NCI-H2196 (cell line): ENCODE data around the gene UTY.
"Not testable (repeated sequence)": the region's sequence is repeated elsewhere in the genome, so short reads cannot be mapped to it uniquely, and the experiment has no call there.

Experiments used
- DNase-seq: peaks from one replicate; lab custom pipeline; 2025; ENCODE audit not compliant: unreplicated experiment; lab: John Stamatoyannopoulos, UW

The UTY gene

DNA sequence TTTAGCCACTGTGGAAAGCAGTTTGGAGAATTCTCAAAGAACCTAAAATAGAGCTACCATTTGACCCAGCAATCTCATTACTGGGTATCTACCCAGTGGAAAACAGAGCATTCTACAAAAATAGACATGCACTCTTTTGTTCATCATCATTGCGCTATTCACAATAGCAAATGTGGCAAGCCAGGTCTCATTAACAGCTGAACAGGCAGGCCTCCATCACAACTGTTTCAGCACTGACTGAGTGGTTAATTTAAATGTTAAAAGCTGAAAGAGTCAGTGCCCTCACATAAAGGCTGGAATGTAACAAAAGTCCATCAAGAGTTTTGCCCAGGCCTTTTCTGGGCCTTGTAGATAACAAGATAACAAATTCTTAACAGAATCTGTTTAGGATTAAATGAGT lies 166.9 kb downstream of the UTY start:
- DNase-seq, result no peak

DNA sequence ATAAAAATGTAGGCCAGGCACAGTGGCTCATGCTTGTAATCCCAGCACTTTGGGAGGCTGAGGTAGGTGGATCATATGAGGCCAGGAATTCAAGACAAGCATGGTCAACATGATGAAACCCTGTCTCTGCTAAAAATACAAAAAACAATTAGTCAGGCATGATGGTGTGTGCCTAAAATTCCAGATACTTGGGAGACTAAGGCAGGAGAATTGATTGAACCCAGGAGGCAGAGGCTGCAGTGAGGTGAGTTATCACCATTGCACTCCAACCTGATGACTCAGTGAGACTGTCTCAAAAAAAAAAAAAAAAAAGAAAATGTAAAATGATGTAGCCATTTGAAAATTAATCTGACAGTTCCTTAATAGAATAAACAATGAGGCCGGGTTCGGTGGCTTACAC lies 171.9 kb downstream of the UTY start:
- no peak for DNase-seq

DNA sequence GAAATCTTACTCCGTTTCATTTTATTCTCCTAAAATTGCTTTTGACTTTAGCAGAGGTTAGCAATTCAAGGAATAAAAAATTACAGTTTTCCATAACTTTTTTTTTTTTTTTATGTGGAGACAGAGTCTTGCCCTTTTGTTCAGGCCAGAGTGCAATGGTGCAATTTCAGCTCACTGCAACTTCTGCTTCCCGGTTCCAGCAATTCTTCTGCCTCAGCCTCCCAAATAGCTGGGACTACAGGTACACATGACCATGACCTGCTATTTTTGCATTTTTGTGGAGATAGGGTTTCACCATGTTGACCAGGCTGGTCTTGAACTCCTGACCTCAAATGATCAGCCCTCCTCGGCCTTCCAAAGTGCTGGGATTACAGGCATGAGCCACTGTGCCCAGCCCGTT lies 179.0 kb downstream of the UTY start:
- DNase-seq, result no peak

DNA sequence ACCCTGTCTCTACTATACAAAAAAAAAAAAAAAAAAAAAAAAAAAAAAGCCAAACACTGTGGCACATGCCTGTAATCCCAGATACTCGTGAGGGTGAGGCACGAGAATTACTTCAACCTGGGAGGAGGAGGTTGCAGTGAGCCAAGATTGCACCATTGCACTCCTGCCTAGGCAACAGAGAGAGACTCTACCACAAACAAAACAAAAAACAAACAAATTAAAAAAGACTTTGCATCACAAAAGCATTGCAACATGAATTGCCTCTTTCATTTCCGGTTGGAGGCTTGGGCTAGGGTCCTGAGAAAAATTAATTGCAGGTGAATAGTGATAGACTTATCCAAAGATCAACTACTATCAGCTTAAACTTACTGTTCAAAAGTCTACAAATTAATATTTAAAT lies 180.4 kb downstream of the UTY start:
- DNase-seq, result no peak

DNA sequence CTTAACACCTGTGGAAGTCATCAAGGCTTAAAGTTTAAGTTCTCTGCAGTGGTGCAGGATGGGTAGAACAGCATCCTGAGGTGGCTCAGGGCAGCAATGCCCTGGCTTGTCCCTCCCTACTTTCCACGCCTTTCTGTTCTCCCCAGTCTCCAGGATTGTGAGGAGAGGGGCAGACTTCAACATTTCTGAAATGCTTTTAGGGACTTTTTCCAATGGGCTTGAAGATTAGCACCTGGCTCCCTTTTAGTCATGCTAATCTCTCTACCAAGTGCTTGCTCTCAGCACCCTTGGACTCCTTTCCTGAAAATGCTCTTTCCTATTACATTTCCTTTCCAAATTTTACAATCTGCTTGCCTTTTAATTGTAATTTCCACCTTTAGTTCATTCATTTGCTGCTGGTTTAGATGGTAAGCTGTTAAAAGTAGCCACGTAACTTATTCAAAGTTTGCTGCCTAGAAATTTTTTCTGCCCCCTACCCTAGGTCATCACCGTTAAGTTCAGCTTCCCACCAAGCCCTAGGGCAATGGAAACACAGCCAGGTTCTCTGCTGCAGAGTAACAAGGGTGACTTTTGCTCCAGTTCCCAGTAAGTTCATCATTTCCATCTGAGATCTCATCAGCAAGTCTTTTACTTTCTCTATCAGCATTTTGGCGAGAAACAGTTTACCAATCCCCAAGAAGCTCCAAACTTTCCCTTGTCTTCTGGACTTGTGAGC lies 183.5 kb downstream of the UTY start:
- DNase-seq, result no peak

DNA sequence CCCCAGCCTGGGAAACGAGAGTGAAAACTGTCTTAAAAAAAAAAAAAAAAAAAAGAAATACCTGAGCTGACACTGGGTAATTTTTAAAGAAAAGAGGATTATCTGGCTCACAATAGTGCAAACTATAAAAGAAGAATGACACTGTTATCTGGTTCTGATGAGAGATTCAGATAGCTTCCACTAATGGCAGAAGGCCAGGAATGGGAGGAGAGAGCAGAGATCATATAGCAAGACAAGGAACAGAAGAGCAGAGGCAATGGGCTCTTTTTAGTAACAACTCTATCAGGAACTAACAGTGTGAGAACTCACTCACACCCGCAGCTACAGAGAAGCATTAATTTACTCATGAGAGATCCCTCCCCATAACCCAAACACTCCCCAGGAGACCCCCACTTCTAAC lies 184.8 kb downstream of the UTY start:
- DNase-seq, result peak; percentile 36

DNA sequence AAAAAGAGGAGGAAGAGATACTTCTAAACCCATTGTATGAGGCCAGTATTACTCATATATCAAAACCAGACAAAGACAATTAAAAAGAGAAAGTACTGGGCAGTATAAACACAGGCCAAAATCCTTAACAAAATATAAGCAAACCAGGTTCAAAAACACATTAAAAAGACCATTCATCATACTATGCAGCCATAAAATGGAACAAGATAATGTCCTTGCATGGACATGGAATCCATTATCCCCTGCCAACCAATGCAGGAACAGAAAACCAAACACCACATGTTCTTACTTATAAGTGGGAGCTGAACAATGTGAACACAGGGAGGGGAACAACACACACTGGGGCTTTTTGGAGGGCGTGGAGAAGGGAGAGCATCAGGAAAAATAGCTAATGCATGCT lies 188.6 kb downstream of the UTY start:
- no peak for DNase-seq

DNA sequence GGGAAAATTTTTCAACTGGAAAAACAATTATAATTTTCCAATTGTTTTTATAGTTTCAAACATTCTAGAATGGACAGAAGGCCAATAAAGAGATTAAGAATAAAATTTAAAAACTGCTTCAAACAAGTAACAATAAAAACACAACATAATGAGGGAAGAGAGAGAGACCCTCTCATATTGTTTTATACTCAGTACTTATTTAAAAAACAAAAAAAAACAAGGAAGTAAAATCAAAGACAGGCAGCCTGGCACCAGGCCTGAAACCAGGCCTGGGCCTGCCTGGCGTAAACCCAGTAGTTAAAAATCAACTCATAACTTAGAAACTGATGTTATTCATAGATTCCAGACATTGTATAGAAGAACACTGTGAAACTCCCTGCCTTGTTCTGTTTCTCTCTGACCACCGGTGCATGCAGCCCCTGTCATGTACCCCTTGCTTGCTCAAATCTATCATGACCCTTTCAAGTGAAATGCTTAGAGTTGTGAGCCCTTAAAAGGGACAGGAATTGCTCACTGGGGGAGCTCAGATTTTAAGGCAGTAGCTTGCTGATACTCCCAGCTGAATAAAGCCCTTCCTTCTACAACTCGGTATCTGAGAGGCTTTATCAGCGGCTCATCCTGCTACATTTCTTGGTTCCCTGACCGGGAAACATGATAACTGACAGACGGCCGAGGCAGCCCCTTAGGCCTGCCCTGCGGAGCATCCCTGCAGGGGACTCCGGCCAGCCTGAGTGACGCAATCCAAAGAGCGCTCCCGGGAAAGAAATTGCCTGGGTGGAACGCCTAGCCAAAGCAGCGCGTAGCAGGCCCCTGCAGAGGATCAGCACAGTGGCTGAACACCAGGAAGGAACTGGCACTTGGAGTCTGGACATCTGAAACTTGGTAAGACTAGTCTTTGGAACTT lies 197.4 kb downstream of the UTY start:
- not testable (repeated sequence) for DNase-seq

DNA sequence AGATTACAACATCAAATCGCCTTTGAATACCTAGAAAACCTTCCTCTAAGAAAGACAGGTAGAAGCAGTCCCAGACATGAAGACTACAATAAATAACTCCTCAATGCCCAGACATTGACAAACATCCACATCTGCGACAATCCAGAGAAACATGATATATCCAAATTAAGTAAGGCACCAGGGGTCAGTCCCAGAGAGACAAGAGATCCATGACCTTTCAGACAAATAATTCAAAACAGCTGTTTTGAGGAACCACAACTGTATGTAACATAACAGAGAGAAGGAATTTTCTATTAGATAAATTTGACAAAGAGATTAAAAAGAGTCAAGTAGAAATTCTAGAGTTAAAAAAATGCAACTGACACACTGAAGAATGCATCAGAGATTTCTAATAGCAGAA lies 200.3 kb downstream of the UTY start:
- DNase-seq, result no peak

DNA sequence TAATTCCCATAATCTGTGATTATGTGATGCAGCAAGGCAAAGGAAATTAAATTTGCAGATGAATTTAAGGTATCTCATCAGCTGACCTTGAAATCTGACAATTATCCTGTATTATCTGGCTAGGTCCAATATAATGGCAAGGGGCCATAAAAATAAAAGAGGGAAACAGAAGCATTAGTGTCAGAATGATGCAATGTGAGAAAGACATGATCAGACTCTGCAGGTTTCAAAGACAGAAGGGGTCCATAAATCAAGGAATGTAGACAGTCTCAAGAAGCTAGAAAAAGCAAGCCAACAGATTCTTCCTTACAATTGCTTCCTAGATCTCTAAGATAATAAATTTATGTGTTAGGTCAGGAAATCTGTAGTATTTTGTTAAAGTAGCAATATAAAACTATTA lies 208.1 kb downstream of the UTY start:
- no peak for DNase-seq

DNA sequence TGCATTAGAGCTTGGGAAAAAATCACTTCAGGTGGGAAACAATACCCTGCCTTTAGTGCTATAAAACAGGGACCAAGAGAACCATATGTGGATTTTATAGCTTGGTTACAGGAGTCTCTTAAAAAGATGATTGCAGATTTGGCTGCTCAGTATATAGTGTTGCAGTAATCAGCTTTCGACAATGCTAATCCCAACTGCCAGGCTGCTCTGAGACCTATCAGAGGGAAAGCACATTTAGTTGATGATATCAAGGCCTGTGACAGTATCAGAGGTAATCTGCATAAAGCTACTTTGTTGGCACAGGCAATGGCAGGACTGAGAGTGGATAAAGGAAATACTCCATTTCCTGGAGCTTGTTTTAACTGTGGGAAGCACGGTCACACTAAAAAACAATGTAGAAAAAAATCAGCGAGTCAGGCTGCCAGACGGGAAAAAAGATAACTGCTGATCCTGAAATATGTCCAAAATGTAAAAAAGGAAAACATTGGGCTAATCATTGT lies 225.8 kb downstream of the UTY start:
- not testable (repeated sequence) for DNase-seq

DNA sequence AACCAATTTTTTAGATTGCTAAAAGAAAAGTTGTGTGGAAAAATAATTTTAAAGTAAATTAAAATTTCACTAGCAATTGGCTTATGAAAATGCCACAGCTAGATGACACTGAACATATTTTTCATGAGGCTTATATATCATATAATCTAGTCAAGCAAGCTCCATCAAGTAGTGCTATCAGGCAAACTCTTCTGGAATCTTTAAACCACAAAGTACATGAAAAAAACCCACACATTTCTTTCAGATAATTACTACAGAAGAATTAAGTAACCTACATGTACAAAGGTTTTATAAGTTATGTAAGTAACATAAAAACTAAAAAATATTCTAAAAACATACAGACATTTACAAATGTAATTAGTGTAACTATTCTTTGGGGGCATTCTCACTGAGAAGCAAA lies 229.4 kb downstream of the UTY start:
- no peak for DNase-seq

DNA sequence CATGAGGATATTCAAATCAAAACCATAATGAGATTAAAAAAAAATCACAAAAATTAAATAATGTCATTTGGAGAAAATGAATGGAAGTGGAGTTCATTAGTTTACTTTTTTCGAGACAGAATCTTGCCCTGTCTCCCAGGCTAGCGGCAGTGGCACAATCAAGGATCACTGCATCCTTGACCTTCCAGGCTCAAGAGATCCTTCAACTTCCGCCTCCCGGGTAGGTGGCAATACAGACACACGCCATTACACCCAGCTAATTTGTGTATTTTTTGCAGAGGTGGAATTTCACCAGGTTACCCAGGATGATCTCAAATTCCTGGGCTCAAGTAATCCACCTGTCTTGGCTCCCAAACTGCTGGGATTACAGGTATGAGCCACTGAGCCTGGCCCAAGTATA lies 236.1 kb downstream of the UTY start:
- DNase-seq, result no peak

DNA sequence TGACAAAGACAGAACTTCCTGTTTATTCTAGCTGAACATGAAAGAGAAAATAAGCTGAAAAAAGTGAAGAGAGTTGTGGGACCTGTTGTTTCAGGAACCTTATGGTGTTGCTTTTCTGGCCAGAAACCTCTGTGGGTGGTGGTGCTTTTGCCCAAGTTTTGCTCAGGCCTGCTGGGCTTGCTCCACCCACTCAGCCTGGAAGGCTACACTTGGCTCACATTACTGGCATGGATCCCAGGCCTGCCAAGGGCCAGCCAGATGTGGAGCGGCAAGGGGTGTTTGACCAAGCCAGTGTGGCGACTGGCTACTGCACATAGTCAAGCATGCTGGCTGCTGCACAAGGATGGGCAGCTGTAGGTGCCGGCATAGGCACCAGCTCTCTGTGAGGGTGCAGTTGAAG lies 245.9 kb downstream of the UTY start:
- peak; percentile 59 for DNase-seq

DNA sequence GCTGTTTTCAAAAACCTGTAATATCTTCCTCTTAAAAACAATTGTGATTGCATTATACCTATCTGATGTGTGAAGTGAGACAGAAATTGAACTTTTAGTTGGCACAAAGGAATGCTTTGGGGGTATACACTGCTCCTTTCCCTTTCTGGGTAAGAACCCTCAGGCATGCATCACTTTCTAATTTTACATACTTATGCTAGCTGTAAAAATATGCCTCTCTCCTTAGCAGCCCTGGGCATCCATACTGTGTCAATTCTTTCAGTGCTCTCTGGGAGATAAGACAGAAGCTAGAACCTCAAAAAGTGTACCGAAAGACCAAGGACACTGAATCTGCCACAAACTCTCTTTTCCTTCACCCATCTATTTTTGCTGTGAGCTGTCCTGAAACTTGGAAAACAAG lies 246.7 kb downstream of the UTY start:
- DNase-seq, result no peak

DNA sequence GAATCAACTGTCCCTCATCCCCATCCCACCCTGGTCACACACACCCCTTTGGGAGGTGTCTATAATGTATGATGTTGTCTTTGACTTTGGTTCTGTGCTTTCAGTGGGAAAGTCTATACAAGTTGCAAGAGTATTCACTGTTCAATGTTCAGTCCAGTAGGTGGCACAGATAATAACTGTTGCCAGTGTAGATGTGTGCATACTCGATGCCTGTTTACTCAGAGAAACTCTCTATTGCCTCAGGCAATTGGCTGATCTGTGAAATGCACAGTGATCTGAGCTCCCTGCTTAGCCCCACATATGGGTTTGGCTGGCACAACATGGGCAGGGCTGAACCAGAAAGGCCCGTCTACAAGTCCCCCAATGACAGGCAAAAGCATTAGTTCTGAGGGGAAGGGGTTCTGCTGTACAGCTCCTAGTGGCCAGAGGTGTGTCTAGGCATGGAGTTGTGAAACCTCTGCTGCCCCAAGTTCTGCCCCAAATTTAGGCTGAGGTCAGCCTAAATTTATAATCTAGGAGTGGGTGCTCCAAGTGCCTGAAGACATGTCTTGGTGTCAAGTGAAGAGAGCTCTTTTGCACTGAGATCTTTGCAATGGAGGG lies 252.4 kb downstream of the UTY start:
- DNase-seq, result peak; percentile 1

DNA sequence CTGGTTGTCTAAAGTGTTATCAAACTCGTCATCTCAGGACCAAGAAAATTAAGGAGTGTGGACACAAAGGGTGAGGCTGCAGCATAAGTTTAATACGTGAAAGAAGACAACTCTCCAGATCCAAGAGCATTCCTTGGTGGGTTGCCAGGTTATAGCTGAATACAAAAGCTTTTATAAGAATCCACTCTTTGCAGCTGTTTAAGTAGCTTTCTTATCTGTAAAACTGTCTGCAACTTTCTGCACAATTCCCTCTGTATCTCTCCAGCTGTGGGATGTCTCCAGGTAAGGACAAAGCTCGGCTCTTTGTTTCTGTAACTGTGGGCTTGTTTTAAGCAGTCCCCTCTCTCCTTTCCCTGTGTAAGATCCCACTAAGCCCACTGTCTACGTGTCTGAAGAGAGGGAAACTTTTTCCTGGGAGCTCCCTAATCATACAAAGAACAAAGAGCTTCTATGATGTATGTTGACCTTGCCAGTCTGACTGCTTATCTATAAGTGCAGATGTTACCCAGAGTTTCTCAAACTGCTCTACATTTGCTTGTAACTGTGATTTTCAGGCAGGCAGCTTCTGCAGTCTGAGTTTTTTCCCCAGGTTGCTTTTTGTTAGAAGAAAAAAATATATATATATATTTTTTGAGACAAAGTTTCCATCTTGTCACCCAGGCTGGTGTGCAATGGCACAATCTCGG lies 268.7 kb downstream of the UTY start:
- DNase-seq, result no peak

DNA sequence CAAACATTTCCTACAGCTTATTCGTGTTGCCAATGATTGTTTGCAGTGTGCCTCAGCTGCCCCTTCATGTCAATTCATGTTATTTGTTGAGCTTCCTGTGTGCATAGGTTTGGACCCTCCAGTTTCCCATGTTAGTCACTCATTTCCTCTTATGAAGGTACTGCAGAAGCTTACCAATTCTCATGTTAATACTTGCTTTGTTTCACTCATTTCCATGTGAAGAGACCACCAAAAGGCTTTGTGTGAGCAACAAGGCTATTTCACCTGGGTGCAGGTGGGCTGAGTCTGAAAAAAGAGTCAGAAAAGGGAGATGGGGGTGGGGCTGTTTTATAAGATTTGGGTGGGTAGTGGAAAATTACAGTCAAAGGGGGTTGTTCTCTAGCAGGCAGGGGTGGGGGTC lies 274.6 kb downstream of the UTY start:
- no peak for DNase-seq
